T-helper 2 cell (primary cell): ENCODE results near the gene CDRT15L2.
"Not testable (repeated sequence)": the region's sequence is repeated elsewhere in the genome, so short reads cannot be mapped to it uniquely, and the experiment has no call there.

ENCODE experiments used
- DNase-seq, 5 experiments: peaks; one replicate each; pipeline versions ENCODE4 v3.0.0 to v3.0.0-alpha.2; 2012 to 2022

Gene CDRT15L2

GRCh38 chr17:20575071-20575470 is 4.5 kb upstream of the CDRT15L2 start:
- not testable (repeated sequence) for DNase-seq

GRCh38 chr17:20583891-20584577 is 4.5 kb downstream of the CDRT15L2 start:
- not testable (repeated sequence) for DNase-seq

GRCh38 chr17:20588744-20589453 is 9.4 kb downstream of the CDRT15L2 start:
- DNase-seq: not testable (repeated sequence)

GRCh38 chr17:20589454-20589810 is 9.9 kb downstream of the CDRT15L2 start:
- DNase-seq: not testable (repeated sequence)

- DNase-seq: not testable (repeated sequence)
Observed at GRCh38 chr17:20591040-20591439, 11.5 kb downstream of the CDRT15L2 start.

- not testable (repeated sequence) for DNase-seq
Observed at GRCh38 chr17:20605568-20605967, 26.0 kb downstream of the CDRT15L2 start.

GRCh38 chr17:20609490-20609889 is 30.0 kb downstream of the CDRT15L2 start:
- not testable (repeated sequence) for DNase-seq

- DNase-seq: no peak
Observed at GRCh38 chr17:20611309-20611708, 31.8 kb downstream of the CDRT15L2 start.

GRCh38 chr17:20612635-20613034 is 33.1 kb downstream of the CDRT15L2 start:
- no peak for DNase-seq

GRCh38 chr17:20613248-20613647 is 33.7 kb downstream of the CDRT15L2 start:
- no peak for DNase-seq

- DNase-seq: no peak
Observed at GRCh38 chr17:20613905-20614304, 34.4 kb downstream of the CDRT15L2 start.

- DNase-seq: not testable (repeated sequence)
Observed at GRCh38 chr17:20615461-20615860, 35.9 kb downstream of the CDRT15L2 start.
